ENCODE data around the gene UQCC3. TPM values are rescaled to one million over a fixed set of nuclear protein-coding genes. Genes with fewer than 3 reads are reported as not detected.
A peak's percentile ranks its signal among the peaks of the same experiment; 100 is the strongest.

The UQCC3 gene
- polyA plus RNA-seq, 1 of the 3 experiments (the other 2 are of a cell fraction): 24.8 TPM

GRCh38 chr11:62622476-62623089, 48.9 kb upstream of the UQCC3 start:
- H3K36me3 ChIP-seq (replicated peaks in 1 of 2; ENCODE audit: control insufficient read depth in 1 of 2, insufficient read depth in 2 of 2, low read length in 1 of 2): peaks cover 11 to 22% of the 10 kb centered on the region in 2 experiments
- H3K79me2 ChIP-seq (ENCODE audit: insufficient read depth): peaks cover 30% of the 10 kb centered on the region
- H3K4me2 ChIP-seq: peak overlapping the region; percentile 94; the same call in 1 of the 2 replicates
- H3K27ac ChIP-seq (ENCODE audit: low read depth in 2 of 2, low read length in 1 of 2): peak overlapping the region; percentile 78 to 83
- H2AFZ ChIP-seq (ENCODE audit: low read depth): peak overlapping the region; percentile 34; the same call in 1 of the 2 replicates
- no peak overlapping the region for H3K9ac ChIP-seq
- H4K20me1 ChIP-seq (ENCODE audit: insufficient read depth): no peaks in the 10 kb centered on the region
- no peaks in the 10 kb centered on the region for H3K9me3 ChIP-seq
- H3K27me3 ChIP-seq (ENCODE audit: insufficient read depth): no peaks in the 10 kb centered on the region
- peak overlapping the region; percentile 23 to 92; a peak in 2 of 4 replicates for H3K4me3 ChIP-seq (ENCODE audit: low read depth in 2 of 2, low read length in 1 of 2)
- TF ChIP-seq USF2 (IDR thresholded peaks at IDR 0.05; ENCODE audit: borderline replicate concordance, low read depth, low read length) (no peak), RFX5 (IDR thresholded peaks at IDR 0.05; ENCODE audit: low read length) (no peak), TEAD4 (IDR thresholded peaks at IDR 0.05; ENCODE audit: borderline replicate concordance, insufficient read depth) (no peak), JUND (IDR thresholded peaks at IDR 0.05) (no peak), GABPA (IDR thresholded peaks at IDR 0.05; ENCODE audit: low read depth) (no peak), NRF1 (IDR thresholded peaks at IDR 0.05; ENCODE audit: low read depth, low read length) (no peak), YY1 (IDR thresholded peaks at IDR 0.05; ENCODE audit: low read depth) (no peak), ZBTB33 (IDR thresholded peaks at IDR 0.05; ENCODE audit: borderline replicate concordance, low read depth) (no peak), RAD21 (IDR thresholded peaks at IDR 0.05; ENCODE audit: low read length) (no peak), FOXJ3 (CRISPR knock-in tag; IDR thresholded peaks at IDR 0.05) (no peak), IRF3 (IDR thresholded peaks at IDR 0.05; ENCODE audit: low read depth, low read length) (no peak), RCOR1 (IDR thresholded peaks at IDR 0.05; ENCODE audit: low read length) (no peak), MAX (IDR thresholded peaks at IDR 0.05; ENCODE audit: low read depth) (no peak)
- POLR2A ChIA-PET: interaction anchor here (0.6 to 3.3 kb wide), 11 partner anchors 9 to 226 kb away, joined by 3 to 37 read pairs (median 7); partner anchors contain the start of genes BSCL2, C11orf98, CSKMT and EML3
- peaks cover 41% of the 10 kb centered on the region for H3F3A ChIP-seq (replicated peaks; ENCODE audit: insufficient read depth)
- peaks cover 7 to 15% of the 10 kb centered on the region in 2 experiments; a peak in 3 of 4 replicates for H3K4me1 ChIP-seq (ENCODE audit: control insufficient read depth in 1 of 2, insufficient read depth in 2 of 2, low read depth in 1 of 2, low read length in 1 of 2)
- CTCF ChIA-PET: interaction anchor here (0.9 to 2.5 kb wide), 6 partner anchors 9 to 228 kb away, joined by 3 to 16 read pairs (median 8); partner anchors contain the start of genes ROM1 and TMEM179B
- no peak for DNase-seq
- 98% methylated on average over 7 of the region's 7 CpGs for WGBS (ENCODE audit: low lambda C conversion rate)
- no peaks in the 10 kb centered on the region for H3K9me2 ChIP-seq

Data from SK-N-SH (cell line).